ENCODE data around the gene SCGN.
A peak's percentile ranks its signal among the peaks of the same experiment; 100 is the strongest.
"Not testable (repeated sequence)": the region's sequence is repeated elsewhere in the genome, so short reads cannot be mapped to it uniquely, and the experiment has no call there.

SCGN gene

GRCh38 chr6:25726122-25726911 lies 74.3 kb downstream of the SCGN start:
- DNase-seq, result no peak

GRCh38 chr6:25727028-25727427 lies 75.0 kb downstream of the SCGN start:
- no peak for DNase-seq

- DNase-seq, result no peak
Measured at GRCh38 chr6:25730907-25731306, 78.9 kb downstream of the SCGN start.

GRCh38 chr6:25731721-25732120 lies 79.7 kb downstream of the SCGN start:
- no peak for DNase-seq

- no peak for DNase-seq
Measured at GRCh38 chr6:25732468-25733198, 80.6 kb downstream of the SCGN start.

GRCh38 chr6:25735261-25735660 lies 83.2 kb downstream of the SCGN start:
- no peak for DNase-seq

GRCh38 chr6:25743868-25744267 lies 91.9 kb downstream of the SCGN start:
- DNase-seq, result no peak

- no peak for DNase-seq
Measured at GRCh38 chr6:25745836-25746235, 93.8 kb downstream of the SCGN start.

GRCh38 chr6:25746968-25747367 lies 95.0 kb downstream of the SCGN start:
- DNase-seq, result no peak

GRCh38 chr6:25747477-25747876 lies 95.5 kb downstream of the SCGN start:
- no peak for DNase-seq

GRCh38 chr6:25748049-25748448 lies 96.0 kb downstream of the SCGN start:
- no peak for DNase-seq

GRCh38 chr6:25748601-25749517 lies 96.8 kb downstream of the SCGN start:
- DNase-seq, result not testable (repeated sequence)

- no peak for DNase-seq
Measured at GRCh38 chr6:25749837-25750236, 97.8 kb downstream of the SCGN start.

- peak in 2 of 56 donors; percentile 3 for DNase-seq
Measured at GRCh38 chr6:25750906-25751305, 98.9 kb downstream of the SCGN start.
